Stomach smooth muscle (tissue), 2 donors: ENCODE results near the gene ENTPD7.
"Not testable (repeated sequence)": the region's sequence is repeated elsewhere in the genome, so short reads cannot be mapped to it uniquely, and the experiment has no call there.

Experiments used
- H3K27ac ChIP-seq: one replicate; pipeline ENCODE4 v1.7.0; 2013; ENCODE audit warnings: mild to moderate bottlenecking, low read length, inconsistent platforms
- H3K27me3 ChIP-seq, 2 donors: one replicate each; pipeline ENCODE4 v1.7.0; 2013; ENCODE audit warnings: low read length in 2 of 2; ENCODE audit not compliant: insufficient read depth in 2 of 2, control insufficient read depth in 1 of 2
- H3K36me3 ChIP-seq, 2 donors: one replicate each; pipeline ENCODE4 v1.7.0; 2013; ENCODE audit warnings: low read length in 2 of 2; ENCODE audit not compliant: control insufficient read depth in 2 of 2, insufficient read depth in 2 of 2
- H3K4me1 ChIP-seq: one replicate; pipeline ENCODE4 v1.7.0; 2013; ENCODE audit warnings: low read length; ENCODE audit not compliant: control insufficient read depth, insufficient read depth
- H3K4me3 ChIP-seq, 2 donors: one replicate each; pipeline ENCODE4 v1.7.0; 2013; ENCODE audit warnings: low read length in 2 of 2
- H3K9ac ChIP-seq, 2 donors: one replicate each; pipeline ENCODE4 v1.7.0; 2013; ENCODE audit warnings: low read length in 2 of 2, mild to moderate bottlenecking in 1 of 2
- H3K9me3 ChIP-seq, 2 donors: one replicate each; pipeline ENCODE4 v1.7.0; 2013; ENCODE audit warnings: low read length in 2 of 2; ENCODE audit not compliant: control insufficient read depth in 2 of 2
- donor health status: healthy.
- donor health status: Pancreatic carcinoma.

The ENTPD7 gene

GRCh38 chr10:99720387-99720786 is 61.1 kb downstream of the ENTPD7 start:
- Histone ChIP-seq H3K4me1 (no peaks in the 10 kb centered on the region), H3K27ac (no peak overlapping the region), H3K27me3 (no peaks in the 10 kb centered on the region), H3K9me3 (no peaks in the 10 kb centered on the region), H3K9ac (no peak overlapping the region), H3K4me3 (no peak overlapping the region), H3K36me3 (peaks cover 28 to 38% of the 10 kb centered on the region in 2 donors)

- H3K9ac ChIP-seq = no peak overlapping the region
- H3K27me3 ChIP-seq = no peaks in the 10 kb centered on the region
- H3K9me3 ChIP-seq = no peaks in the 10 kb centered on the region
- H3K27ac ChIP-seq = no peak overlapping the region
- peaks cover 7% of the 10 kb centered on the region for H3K4me1 ChIP-seq
- H3K36me3 ChIP-seq = peaks cover 8 to 16% of the 10 kb centered on the region in 2 donors
- H3K4me3 ChIP-seq = no peak overlapping the region
Measured at GRCh38 chr10:99730026-99730425, 70.7 kb downstream of the ENTPD7 start.

DNA sequence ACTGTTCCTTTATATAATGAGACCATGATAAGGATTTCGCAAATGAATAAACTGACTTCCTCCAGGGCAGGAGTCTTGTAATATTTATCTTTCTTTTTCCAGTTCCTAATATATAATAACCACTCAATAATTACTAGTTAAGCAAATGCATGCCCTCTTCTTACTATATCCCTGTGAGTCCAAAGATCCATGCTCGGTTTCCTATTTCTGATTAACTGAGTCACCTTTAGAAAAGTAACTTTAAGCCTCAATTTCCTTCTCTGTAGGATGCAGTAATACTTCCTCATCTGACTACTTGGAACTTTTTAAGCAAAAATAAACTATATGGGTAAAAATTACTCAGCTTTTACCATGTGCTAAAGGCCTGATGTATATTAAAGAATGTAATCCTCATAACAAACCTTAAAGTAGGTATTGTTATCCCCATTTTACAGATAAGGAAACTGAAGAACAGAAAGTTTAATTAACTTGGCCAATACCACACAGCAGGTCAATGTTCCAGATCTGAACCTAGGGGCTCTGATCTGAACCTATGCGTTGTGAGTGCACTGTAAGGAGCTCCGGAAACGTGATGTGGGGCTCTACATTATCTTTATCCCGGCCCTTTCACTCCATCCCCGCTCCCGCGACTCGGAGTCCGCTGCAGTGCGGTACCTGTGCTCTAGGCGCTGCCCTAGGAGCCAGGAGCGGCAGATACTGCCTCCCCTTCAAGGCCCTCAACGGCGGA is 72.2 kb downstream of the ENTPD7 start:
- peaks cover 7% of the 10 kb centered on the region for H3K4me1 ChIP-seq
- no peaks in the 10 kb centered on the region for H3K27me3 ChIP-seq
- H3K9me3 ChIP-seq = no peaks in the 10 kb centered on the region
- H3K36me3 ChIP-seq = peaks cover 4% of the 10 kb centered on the region in 2 donors
- peak overlapping the region; percentile 91 to 97 for H3K9ac ChIP-seq
- peak overlapping the region; percentile 85 to 100 for H3K4me3 ChIP-seq
- H3K27ac ChIP-seq = peak overlapping the region; percentile 86

DNA sequence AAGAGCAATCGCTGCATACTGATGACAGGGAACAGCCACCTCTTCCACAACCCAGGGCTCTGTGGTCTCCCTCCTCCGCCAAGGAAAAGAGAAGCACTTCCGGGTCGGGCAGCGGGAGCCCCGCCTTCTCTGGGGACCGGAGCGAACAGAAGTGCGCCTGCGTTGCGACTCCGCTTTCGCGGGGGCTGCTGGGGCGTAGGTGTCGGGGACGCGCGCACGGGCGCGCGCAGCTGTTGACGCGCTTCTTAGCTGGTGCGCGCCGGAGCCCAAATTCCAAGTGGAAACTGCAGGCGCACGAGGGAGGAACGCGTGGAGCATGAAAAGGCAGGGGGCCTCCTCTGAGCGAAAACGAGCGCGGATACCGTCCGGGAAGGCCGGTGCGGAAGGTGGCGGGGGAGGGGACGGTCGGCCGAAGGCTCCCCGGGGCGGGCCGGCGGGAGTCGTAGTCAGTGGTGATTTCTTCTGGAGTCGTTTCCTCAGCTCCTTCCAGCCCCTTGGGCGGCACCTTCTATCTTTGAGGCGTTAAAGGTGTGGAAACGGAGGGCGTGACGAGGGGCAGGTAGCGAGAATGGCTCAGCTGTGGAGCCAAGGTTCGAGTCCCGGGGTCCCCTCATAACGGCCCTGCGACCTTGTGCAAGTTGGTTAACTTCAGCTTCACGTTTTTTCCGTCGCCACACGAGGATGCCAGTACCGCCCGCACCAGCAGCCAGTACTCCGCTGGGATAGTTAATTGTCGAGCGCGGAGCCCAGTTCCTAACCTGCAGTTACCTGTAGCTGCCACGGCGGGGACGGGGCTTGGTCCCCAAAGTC is 72.9 kb downstream of the ENTPD7 start, which contains the start of the genes COX15 and CUTC:
Gene COX15 (minus strand): TSS at position 95 of the 810 bp plus-strand sequence. CDS start 78 bp downstream, at position 17.
Gene CUTC (plus strand): TSS at position 202 of the 810 bp plus-strand sequence. CDS start 115 bp downstream, at position 317.
- peaks cover 7% of the 10 kb centered on the region for H3K4me1 ChIP-seq
- peak within 1 kb of the TSS; percentile 86 for H3K27ac ChIP-seq
- H3K4me3 ChIP-seq = peak within 1 kb of the TSS; percentile 85 to 100
- peaks cover 0 to 2% of the 10 kb centered on the region in 2 donors for H3K36me3 ChIP-seq
- no peaks in the 10 kb centered on the region for H3K9me3 ChIP-seq
- no peaks in the 10 kb centered on the region for H3K27me3 ChIP-seq
- peak within 1 kb of the TSS; percentile 94 to 97 for H3K9ac ChIP-seq

DNA sequence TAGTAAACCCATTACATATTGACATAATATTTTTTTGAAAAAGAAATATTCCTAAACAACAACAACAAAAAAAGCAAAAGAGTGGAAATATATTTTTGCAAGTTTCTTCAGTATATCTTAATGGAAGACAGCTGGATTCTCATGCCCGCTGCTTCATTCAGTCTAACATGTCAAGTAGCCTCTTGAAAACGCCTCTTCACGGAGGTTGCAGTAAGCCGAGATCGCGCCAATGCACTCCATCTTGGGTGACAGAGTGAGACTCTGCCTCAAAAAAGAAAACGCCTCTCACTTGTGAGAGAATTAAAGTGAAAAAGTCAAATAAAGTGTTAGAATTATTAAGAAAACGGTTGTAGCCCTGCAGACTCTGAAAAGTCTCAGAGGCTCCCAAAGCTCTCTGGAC is 74.1 kb downstream of the ENTPD7 start:
- Histone ChIP-seq H3K9me3 (no peaks in the 10 kb centered on the region), H3K9ac (no peak overlapping the region), H3K36me3 (peaks cover 0 to 6% of the 10 kb centered on the region in 2 donors), H3K27me3 (no peaks in the 10 kb centered on the region), H3K27ac (no peak overlapping the region), H3K4me3 (peak overlapping the region in 1 of 2 donors; percentile 100), H3K4me1 (peaks cover 7% of the 10 kb centered on the region)

DNA sequence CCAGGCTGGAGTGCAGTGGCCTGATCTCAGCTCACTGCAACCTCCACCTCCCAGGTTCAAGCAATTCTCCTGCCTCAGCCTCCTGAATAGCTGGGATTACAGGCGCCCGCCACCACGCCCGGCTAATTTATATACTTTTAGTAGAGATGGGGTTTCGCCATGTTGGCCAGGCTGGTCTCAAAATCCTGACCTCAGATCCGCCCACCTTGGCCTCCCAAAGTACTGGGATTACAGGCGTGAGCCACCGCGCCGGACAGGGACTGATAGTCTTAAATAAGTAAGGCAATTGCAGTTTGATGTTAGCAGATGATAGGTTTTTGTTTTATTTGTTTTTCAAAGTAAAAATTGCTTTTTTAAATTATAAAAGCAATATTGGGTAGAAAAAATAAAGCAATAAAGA is 74.8 kb downstream of the ENTPD7 start:
- not testable (repeated sequence) for H3K4me3 ChIP-seq, H3K9me3 ChIP-seq, H3K4me1 ChIP-seq, H3K9ac ChIP-seq, H3K27ac ChIP-seq, H3K36me3 ChIP-seq, H3K27me3 ChIP-seq

- H3K36me3 ChIP-seq = peaks cover 24 to 42% of the 10 kb centered on the region in 2 donors
- H3K27me3 ChIP-seq = no peaks in the 10 kb centered on the region
- no peak overlapping the region for H3K4me3 ChIP-seq
- H3K27ac ChIP-seq = no peak overlapping the region
- H3K9me3 ChIP-seq = no peaks in the 10 kb centered on the region
- no peaks in the 10 kb centered on the region for H3K4me1 ChIP-seq
- no peak overlapping the region for H3K9ac ChIP-seq
Measured at GRCh38 chr10:99740260-99740659, 81.0 kb downstream of the ENTPD7 start.

GRCh38 chr10:99740933-99741559 is 81.7 kb downstream of the ENTPD7 start:
- Histone ChIP-seq H3K4me3 (no peak overlapping the region), H3K9me3 (no peaks in the 10 kb centered on the region), H3K36me3 (peaks cover 25 to 49% of the 10 kb centered on the region in 2 donors), H3K27ac (no peak overlapping the region), H3K4me1 (no peaks in the 10 kb centered on the region), H3K9ac (no peak overlapping the region), H3K27me3 (no peaks in the 10 kb centered on the region)

- Histone ChIP-seq H3K36me3 (peaks cover 29 to 56% of the 10 kb centered on the region in 2 donors), H3K9ac (no peak overlapping the region), H3K4me3 (no peak overlapping the region), H3K27me3 (no peaks in the 10 kb centered on the region), H3K27ac (no peak overlapping the region), H3K4me1 (no peaks in the 10 kb centered on the region), H3K9me3 (no peaks in the 10 kb centered on the region)
Measured at GRCh38 chr10:99742254-99742653, 82.9 kb downstream of the ENTPD7 start.

DNA sequence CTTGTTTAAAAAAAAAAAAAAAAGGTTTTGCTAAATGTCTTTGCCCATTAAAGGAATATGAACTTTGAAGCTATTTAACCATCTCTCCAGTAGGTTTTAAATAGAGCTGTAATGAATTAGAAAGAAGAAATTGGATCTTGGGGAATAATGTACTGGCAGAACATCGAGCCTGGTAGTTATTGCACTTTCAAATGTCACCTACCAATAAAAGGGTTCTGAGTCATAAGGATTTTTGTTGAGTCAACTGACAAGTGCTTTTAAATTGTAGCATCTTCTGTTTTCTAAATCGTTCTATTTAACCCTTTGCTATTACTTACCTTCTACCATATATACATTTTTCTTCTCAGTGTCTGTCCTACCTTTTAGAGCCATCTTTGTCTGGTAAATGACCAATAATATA is 83.4 kb downstream of the ENTPD7 start:
- peaks cover 28 to 58% of the 10 kb centered on the region in 2 donors for H3K36me3 ChIP-seq
- H3K27ac ChIP-seq = no peak overlapping the region
- H3K9me3 ChIP-seq = no peaks in the 10 kb centered on the region
- no peaks in the 10 kb centered on the region for H3K27me3 ChIP-seq
- no peak overlapping the region for H3K9ac ChIP-seq
- no peak overlapping the region for H3K4me3 ChIP-seq
- H3K4me1 ChIP-seq = no peaks in the 10 kb centered on the region
